Duodenal mucosa (tissue), 2 donors: Measurements from ENCODE around the gene SBNO2.

Experiments used
- H3K27ac ChIP-seq: one replicate; pipeline ENCODE4 v1.7.0; 2013; ENCODE audit warnings: low read depth, low read length
- H3K27me3 ChIP-seq, 2 donors: one replicate each; pipeline ENCODE4 v1.7.0; 2013; ENCODE audit warnings: low read length in 2 of 2, control low read depth in 1 of 2; ENCODE audit not compliant: insufficient read depth in 2 of 2, control insufficient read depth in 1 of 2
- H3K36me3 ChIP-seq, 2 donors: one replicate each; pipeline ENCODE4 v1.7.0; 2013; ENCODE audit warnings: low read length in 2 of 2, control low read depth in 1 of 2; ENCODE audit not compliant: insufficient read depth in 2 of 2, control insufficient read depth in 1 of 2
- H3K4me1 ChIP-seq, 2 donors: one replicate each; pipeline ENCODE4 v1.7.0; 2013; ENCODE audit warnings: low read length in 2 of 2, control low read depth in 1 of 2; ENCODE audit not compliant: insufficient read depth in 2 of 2, control insufficient read depth in 1 of 2
- H3K4me3 ChIP-seq, 2 donors: one replicate each; pipeline ENCODE4 v1.7.0; 2013; ENCODE audit warnings: low read length in 2 of 2, low read depth in 1 of 2
- H3K9ac ChIP-seq, 2 donors: one replicate each; pipeline ENCODE4 v1.7.0; 2013; ENCODE audit warnings: low read length in 2 of 2, low read depth in 1 of 2
- H3K9me3 ChIP-seq, 2 donors: one replicate each; pipeline ENCODE4 v1.7.0; 2013; ENCODE audit warnings: low read length in 2 of 2, control low read depth in 1 of 2; ENCODE audit not compliant: control insufficient read depth in 1 of 2

SBNO2 gene

GRCh38 chr19:1158885-1159448, 15.1 kb downstream of the SBNO2 start:
- Histone ChIP-seq H3K9me3 (no peaks in the 10 kb centered on the region), H3K9ac (no peak overlapping the region), H3K27me3 (no peaks in the 10 kb centered on the region), H3K4me1 (peaks cover 14 to 17% of the 10 kb centered on the region in 2 donors), H3K4me3 (no peak overlapping the region), H3K27ac (no peak overlapping the region), H3K36me3 (peaks cover 0 to 3% of the 10 kb centered on the region in 2 donors)

DNA sequence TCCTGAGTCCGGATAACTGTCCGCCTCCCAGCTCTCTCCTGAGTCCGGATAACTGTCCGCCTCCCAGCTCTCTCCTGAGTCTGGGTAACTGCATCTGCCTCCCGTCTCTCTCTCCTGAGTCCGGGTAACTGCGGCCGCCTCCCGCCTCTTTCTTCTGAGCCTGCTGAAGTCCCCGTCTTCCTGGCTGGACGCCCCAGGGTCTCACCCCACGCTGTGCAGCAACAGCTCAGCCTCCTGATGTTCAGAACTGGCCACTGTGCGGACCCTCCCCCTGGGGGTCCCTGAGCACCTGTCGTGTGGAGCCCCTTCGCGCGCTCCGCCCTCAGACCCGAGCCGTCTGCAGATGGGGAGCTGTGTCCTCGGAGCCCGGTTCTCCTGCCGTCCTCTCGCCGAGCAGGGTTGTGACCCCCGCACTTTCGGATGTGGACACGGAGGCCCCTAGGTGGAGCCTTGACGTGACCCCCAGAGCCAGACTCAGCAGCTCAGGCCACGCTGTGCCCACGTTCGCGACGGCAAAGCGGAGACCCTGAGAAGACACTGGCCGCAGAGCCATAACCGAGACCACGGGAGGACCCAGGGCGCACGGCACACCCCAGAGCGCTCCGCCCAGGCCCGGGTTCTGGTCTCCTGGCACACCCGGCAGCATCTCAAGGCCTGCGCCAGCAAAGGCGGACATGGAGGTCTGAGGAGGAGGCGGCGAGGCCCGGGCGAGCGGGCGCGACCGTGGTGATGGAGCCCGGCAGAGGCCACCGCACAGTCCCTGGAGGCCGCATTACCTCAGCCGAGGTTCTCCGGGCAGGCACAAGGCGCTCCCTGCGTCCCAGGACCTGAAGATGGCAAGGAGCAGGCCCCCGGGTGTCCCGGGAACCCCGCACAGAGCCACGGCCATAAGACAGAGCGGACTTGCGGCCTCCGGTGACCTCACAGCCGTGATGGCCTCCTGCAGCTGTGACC, 15.9 kb downstream of the SBNO2 start:
- Histone ChIP-seq H3K27ac (no peak overlapping the region), H3K4me1 (peaks cover 14 to 17% of the 10 kb centered on the region in 2 donors), H3K27me3 (no peaks in the 10 kb centered on the region), H3K4me3 (no peak overlapping the region), H3K9ac (no peak overlapping the region), H3K36me3 (peaks cover 0 to 3% of the 10 kb centered on the region in 2 donors), H3K9me3 (no peaks in the 10 kb centered on the region)

DNA sequence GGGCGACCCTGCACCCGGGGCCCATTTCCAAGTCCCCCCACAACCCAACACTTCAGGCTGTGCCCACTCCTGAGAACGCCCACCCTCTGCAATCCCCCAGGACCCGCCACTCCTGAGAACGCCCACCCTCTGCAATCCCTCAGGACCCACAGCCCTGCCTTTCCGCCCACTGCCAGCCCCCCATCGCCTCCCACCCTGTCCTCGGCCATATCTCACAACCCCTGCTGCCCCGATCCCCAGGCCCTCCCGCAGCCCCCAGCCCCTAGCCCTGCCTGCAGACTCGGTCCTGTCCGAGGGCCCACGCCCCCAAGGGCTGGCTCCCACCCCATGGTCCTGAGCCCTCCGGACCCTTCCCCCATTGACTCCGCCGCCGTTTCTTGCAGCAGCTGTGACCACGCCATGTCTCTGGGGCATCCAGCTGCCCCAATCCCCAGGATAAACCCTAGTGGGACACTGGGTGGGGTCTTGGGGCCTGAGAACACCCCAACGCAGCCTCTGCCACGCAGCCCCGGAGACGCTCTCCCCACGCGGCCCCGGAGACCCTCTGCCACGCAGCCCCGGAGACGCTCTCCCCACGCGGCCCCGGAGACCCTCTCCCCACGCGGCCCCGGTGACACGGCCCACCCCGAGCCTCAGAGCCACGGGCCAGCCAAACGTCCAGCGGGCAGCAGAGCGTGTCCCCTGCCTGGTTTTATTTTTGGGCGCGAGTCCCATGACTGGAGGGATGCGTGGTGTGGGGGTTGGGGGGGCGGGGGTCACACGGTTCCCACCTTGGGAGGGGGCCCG, 17.0 kb downstream of the SBNO2 start:
- H3K9ac ChIP-seq: no peak overlapping the region
- peaks cover 5 to 6% of the 10 kb centered on the region in 2 donors for H3K36me3 ChIP-seq
- H3K27ac ChIP-seq: no peak overlapping the region
- H3K27me3 ChIP-seq: no peaks in the 10 kb centered on the region
- no peaks in the 10 kb centered on the region for H3K9me3 ChIP-seq
- peaks cover 14 to 17% of the 10 kb centered on the region in 2 donors for H3K4me1 ChIP-seq
- no peak overlapping the region for H3K4me3 ChIP-seq

GRCh38 chr19:1156305-1156801, 17.7 kb downstream of the SBNO2 start:
- Histone ChIP-seq H3K27ac (no peak overlapping the region), H3K9ac (no peak overlapping the region), H3K36me3 (peaks cover 11% of the 10 kb centered on the region in 2 donors), H3K27me3 (no peaks in the 10 kb centered on the region), H3K4me1 (peaks cover 14 to 17% of the 10 kb centered on the region in 2 donors), H3K9me3 (no peaks in the 10 kb centered on the region), H3K4me3 (no peak overlapping the region)

DNA sequence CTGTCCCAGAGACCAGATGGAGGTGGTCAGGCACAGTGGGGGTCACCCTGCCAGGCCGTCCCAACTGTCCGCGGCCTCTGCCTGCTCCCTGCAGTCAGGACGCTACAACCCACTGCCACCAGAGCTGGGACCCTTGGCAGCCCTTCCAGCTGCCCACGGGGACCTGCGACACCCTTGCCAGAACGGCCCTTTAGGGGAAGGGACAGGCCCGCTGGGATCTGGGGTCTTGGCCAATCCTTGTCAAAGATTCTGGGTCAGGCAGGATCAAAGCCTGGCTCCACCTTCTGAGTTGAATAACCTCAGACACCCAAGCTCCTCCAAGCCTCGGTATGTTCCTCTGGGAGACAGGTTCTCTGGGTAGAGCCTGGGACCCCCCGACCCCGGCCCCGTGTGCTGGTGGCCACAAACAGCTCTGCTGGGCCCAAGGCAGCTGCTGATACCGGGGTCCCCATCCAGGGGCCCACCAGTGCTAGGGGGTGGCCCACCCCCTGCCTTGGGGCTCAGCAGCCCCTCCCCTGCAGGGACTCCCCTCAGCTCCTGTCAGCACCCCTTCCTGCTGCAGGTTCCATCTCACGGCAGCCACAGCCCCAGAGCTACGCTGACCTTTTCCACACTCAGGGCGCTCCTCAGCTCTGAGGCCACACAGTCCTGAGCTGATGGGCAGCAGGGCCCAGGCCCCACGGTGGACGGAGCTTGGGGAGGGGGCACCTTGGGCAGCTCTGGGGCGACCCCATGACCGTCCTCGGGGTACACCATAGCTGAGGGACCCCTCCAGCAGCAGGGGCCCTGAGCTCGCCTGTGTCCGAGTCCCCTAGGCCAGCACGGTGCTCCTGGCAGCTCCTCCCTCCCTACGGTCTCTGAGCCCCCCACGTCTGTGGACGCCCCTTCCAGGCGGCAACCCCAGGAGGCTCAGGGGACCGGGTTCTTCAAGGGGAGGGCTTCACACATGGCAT, 18.4 kb downstream of the SBNO2 start:
- H3K4me3 ChIP-seq: peak overlapping the region in 1 of 2 donors; percentile 10
- peaks cover 14 to 17% of the 10 kb centered on the region in 2 donors for H3K4me1 ChIP-seq
- no peak overlapping the region for H3K9ac ChIP-seq

GRCh38 chr19:1154731-1155351, 19.2 kb downstream of the SBNO2 start:
- Histone ChIP-seq H3K9ac (peak overlapping the region in 1 of 2 donors; percentile 25), H3K9me3 (no peaks in the 10 kb centered on the region), H3K4me1 (peaks cover 14 to 17% of the 10 kb centered on the region in 2 donors), H3K36me3 (peaks cover 11 to 13% of the 10 kb centered on the region in 2 donors), H3K4me3 (peak overlapping the region in 1 of 2 donors; percentile 10), H3K27me3 (no peaks in the 10 kb centered on the region), H3K27ac (peak overlapping the region; percentile 68)

More for the DNA sequence above, 18.4 kb downstream of the SBNO2 start:
- Histone ChIP-seq H3K27ac (peak overlapping the region; percentile 68), H3K36me3 (peaks cover 11 to 13% of the 10 kb centered on the region in 2 donors), H3K27me3 (no peaks in the 10 kb centered on the region), H3K9me3 (no peaks in the 10 kb centered on the region)

- Histone ChIP-seq H3K27me3 (no peaks in the 10 kb centered on the region), H3K27ac (peak overlapping the region; percentile 56), H3K36me3 (peaks cover 16% of the 10 kb centered on the region in 2 donors), H3K9me3 (no peaks in the 10 kb centered on the region), H3K9ac (peak overlapping the region in 1 of 2 donors; percentile 25), H3K4me3 (no peak overlapping the region), H3K4me1 (peaks cover 14 to 17% of the 10 kb centered on the region in 2 donors)
Measured at GRCh38 chr19:1153891-1154730, 20.0 kb downstream of the SBNO2 start.

DNA sequence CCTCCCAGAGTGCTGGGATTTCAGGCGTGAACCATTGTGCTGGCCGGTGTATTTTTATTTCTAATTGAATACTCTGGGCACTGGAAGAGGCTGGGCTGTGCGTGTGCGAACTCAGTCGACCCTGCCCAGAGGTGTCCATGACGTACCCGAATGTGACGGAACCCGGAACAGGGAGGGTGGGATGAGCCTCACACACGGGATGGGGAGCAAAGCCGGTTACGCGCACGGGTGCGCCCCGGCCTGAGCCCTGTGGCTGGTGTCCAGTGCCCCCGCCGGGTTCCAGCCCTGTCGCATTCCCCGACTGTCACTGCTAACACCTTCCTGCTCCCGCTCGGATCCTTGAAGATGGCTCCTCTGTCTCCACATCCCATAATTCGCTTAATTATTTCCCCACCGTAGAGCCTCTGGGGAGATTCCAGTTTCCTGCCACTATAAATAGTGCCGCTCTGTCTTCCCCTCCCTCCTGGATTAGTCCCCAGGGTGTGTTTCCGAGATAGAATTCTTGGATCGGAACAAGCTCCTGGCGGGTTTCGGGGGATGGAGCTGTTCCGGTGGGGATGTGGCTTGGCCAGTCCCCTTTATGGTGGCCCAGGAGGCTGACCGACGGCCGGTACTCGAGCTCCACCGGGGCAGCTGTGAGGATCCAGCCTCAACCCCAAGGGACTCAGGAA, 22.0 kb downstream of the SBNO2 start:
- Histone ChIP-seq H3K9ac (no peak overlapping the region), H3K4me3 (no peak overlapping the region), H3K27ac (peak overlapping the region; percentile 42), H3K27me3 (no peaks in the 10 kb centered on the region), H3K36me3 (peaks cover 16% of the 10 kb centered on the region in 2 donors), H3K9me3 (no peaks in the 10 kb centered on the region), H3K4me1 (peaks cover 14 to 17% of the 10 kb centered on the region in 2 donors)
